ENCODE measurements around the gene METTL16.

METTL16 gene

GRCh38 chr17:2400474-2400866 is 111.2 kb downstream of the METTL16 start:
- peak; percentile 70 for DNase-seq (ENCODE audit: low read depth)
- H3K4me3 ChIP-seq (ENCODE audit: low read depth, low read length), result peak overlapping the region; percentile 73
- TF ChIP-seq, protein P1, sequence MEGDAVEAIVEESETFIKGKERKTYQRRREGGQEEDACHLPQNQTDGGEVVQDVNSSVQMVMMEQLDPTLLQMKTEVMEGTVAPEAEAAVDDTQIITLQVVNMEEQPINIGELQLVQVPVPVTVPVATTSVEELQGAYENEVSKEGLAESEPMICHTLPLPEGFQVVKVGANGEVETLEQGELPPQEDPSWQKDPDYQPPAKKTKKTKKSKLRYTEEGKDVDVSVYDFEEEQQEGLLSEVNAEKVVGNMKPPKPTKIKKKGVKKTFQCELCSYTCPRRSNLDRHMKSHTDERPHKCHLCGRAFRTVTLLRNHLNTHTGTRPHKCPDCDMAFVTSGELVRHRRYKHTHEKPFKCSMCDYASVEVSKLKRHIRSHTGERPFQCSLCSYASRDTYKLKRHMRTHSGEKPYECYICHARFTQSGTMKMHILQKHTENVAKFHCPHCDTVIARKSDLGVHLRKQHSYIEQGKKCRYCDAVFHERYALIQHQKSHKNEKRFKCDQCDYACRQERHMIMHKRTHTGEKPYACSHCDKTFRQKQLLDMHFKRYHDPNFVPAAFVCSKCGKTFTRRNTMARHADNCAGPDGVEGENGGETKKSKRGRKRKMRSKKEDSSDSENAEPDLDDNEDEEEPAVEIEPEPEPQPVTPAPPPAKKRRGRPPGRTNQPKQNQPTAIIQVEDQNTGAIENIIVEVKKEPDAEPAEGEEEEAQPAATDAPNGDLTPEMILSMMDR (IDR thresholded peaks at IDR 0.05; ENCODE audit: low read depth, low read length), result no peak
- no peak for TF ChIP-seq POLR2A (IDR thresholded peaks at IDR 0.05; ENCODE audit: extremely low read depth, insufficient read length)
- peak; percentile 70 for TF ChIP-seq MYC (IDR thresholded peaks at IDR 0.05; ENCODE audit: low read depth, low read length)
- TF ChIP-seq, protein P2, sequence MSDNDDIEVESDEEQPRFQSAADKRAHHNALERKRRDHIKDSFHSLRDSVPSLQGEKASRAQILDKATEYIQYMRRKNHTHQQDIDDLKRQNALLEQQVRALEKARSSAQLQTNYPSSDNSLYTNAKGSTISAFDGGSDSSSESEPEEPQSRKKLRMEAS (IDR thresholded peaks at IDR 0.05; ENCODE audit: low read depth, low read length), result peak; percentile 85

DNA sequence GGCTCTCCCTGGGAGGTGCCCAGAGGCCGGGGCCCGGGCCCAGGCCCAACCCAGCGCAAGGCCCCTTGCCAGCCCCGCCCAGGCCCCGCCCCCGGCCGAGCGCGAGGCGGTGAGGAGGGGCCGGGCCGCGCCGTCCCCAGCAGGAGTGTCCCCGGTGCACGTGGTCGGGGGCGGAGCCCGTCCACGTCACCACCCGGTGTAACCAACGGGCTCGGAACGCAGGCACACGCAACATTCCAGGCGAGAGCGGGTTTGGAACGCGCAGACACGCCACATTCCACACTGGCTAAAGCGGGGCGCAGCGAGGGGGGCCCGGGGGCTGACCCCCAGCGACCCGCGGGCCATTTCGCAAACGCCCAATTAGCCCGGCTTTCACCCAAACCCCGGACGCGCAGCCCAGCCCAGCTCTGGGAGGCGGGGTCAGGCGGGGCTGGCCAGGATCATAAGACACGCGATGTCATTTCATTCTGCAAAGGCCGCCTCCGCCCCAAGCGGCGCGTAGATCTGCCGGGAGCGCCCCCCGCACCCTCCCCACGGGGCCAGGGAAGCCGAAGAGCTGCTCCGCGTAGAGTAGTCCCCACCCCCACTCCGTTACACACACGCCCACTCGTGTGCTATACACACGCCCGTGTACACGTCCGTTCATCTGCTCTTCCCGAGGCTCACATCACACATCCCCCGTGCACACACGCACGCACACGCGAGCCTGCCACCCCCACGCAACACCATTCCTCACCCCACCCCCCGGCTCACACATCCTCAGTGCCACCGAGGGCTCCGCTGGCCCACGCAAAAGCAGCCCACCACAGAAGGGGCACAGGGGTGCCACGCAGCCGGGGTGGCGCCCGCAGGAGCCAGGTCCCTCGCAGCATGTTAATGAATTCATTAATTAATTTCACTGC is 111.9 kb downstream of the METTL16 start:
- peak; percentile 91 for DNase-seq (ENCODE audit: low read depth)

DNA sequence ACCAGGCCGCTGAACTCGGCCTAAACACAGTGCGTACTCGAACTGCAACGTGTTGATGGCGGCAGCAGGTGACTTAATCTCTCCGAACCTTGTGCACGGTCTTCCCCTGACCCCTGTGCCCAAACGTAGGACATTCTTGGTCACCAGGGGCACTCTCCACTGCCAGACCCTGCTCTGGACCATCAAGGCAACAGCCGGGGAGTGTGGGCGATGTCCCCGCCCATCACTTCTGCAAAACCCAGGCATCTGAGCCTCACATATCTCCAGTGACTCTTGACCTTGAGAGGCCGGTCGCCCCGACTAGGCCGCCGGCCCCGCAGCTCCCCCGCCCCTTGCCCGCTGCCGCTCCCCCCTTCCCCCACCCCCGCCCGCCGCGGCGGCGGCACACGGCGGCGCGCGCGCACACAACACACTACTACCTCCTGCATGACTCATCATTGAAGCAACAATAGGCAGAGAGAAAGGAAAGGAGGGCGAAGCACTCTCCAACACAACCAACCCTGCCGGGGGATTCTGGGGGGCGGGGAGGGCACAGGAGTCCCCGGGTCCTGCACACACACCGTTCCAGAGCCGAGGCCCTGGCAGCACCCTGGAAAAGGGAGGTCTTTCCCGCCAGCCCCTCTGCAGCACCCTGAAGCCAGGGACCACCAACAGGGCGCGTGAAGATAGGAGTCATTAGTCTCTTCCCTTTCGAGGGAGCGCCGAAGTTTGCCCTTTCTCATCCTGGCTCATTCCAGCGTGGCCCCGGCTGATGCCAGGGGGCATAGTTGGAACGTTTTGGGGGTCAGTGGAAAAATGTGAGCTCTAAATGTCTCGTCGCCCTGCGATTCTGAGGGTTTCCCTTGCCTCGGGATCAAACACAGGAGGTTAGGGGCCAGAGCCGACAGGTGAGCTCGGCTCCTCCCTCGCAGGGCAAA is 112.8 kb downstream of the METTL16 start:
- TF ChIP-seq, protein P1 (IDR thresholded peaks at IDR 0.05; ENCODE audit: low read depth, low read length), result no peak
- peak; percentile 11; the same call in 1 of the 2 replicates for TF ChIP-seq MYC (IDR thresholded peaks at IDR 0.05; ENCODE audit: low read depth, low read length)
- peak; percentile 78 for DNase-seq (ENCODE audit: low read depth)

More for the DNA sequence above, 111.9 kb downstream of the METTL16 start:
- TF ChIP-seq, protein P2 (IDR thresholded peaks at IDR 0.05; ENCODE audit: low read depth, low read length), result peak; percentile 96
- TF ChIP-seq, protein P1 (IDR thresholded peaks at IDR 0.05; ENCODE audit: low read depth, low read length), result no peak
- TF ChIP-seq POLR2A (IDR thresholded peaks at IDR 0.05; ENCODE audit: extremely low read depth, insufficient read length) (peak; percentile 26), MYC (IDR thresholded peaks at IDR 0.05; ENCODE audit: low read depth, low read length) (peak; percentile 77)
- peak overlapping the region; percentile 73 for H3K4me3 ChIP-seq (ENCODE audit: low read depth, low read length)

GRCh38 chr17:2398182-2398581 is 113.5 kb downstream of the METTL16 start:
- TF ChIP-seq, protein P2 (IDR thresholded peaks at IDR 0.05; ENCODE audit: low read depth, low read length), result no peak
- TF ChIP-seq, protein P1 (IDR thresholded peaks at IDR 0.05; ENCODE audit: low read depth, low read length), result no peak
- TF ChIP-seq POLR2A (IDR thresholded peaks at IDR 0.05; ENCODE audit: extremely low read depth, insufficient read length), result no peak
- TF ChIP-seq MYC (IDR thresholded peaks at IDR 0.05; ENCODE audit: low read depth, low read length), result no peak
- peak overlapping the region; percentile 40 for H3K4me3 ChIP-seq (ENCODE audit: low read depth, low read length)
- no peak for DNase-seq (ENCODE audit: low read depth)

More for the DNA sequence above, 112.8 kb downstream of the METTL16 start:
- H3K4me3 ChIP-seq (ENCODE audit: low read depth, low read length), result peak overlapping the region; percentile 68

GRCh38 chr17:2397247-2398171 is 114.2 kb downstream of the METTL16 start:
- H3K4me3 ChIP-seq (ENCODE audit: low read depth, low read length), result peak overlapping the region; percentile 11
- TF ChIP-seq POLR2A (IDR thresholded peaks at IDR 0.05; ENCODE audit: extremely low read depth, insufficient read length) (no peak), MYC (IDR thresholded peaks at IDR 0.05; ENCODE audit: low read depth, low read length) (no peak)
- TF ChIP-seq, protein P2 (IDR thresholded peaks at IDR 0.05; ENCODE audit: low read depth, low read length), result no peak
- TF ChIP-seq, protein P1 (IDR thresholded peaks at IDR 0.05; ENCODE audit: low read depth, low read length), result no peak

More at GRCh38 chr17:2397247-2398171, 114.2 kb downstream of the METTL16 start:
- no peak for DNase-seq (ENCODE audit: low read depth)

Measured in NB4 (cell line).